Mesenchymal stem cell (in vitro differentiated cells and primary cell): Measurements from ENCODE around the gene HSD17B3.

Experiments used
- DNase-seq: peaks from one replicate; pipeline ENCODE4 v3.0.0-alpha.2; 2013
- H2AFZ ChIP-seq: one replicate; pipeline ENCODE4 v1.6.1; 2013; ENCODE audit warnings: low read depth, mild to moderate bottlenecking, control low read depth, inconsistent platforms, low read length, moderate library complexity
- H2AK5ac ChIP-seq: 2 replicates; pipeline ENCODE4 v1.6.1; 2013; ENCODE audit warnings: low read length, moderate library complexity, mild to moderate bottlenecking, inconsistent platforms; ENCODE audit not compliant: severe bottlenecking
- H2BK120ac ChIP-seq: one replicate; pipeline ENCODE4 v1.6.1; 2013; ENCODE audit warnings: low read depth, mild to moderate bottlenecking, inconsistent platforms, low read length, moderate library complexity
- H2BK12ac ChIP-seq, 2 experiments: one replicate each; pipeline ENCODE4 v1.6.1; 2013; ENCODE audit warnings: inconsistent platforms in 2 of 2, low read length in 2 of 2, mild to moderate bottlenecking in 2 of 2, moderate library complexity in 2 of 2, control low read depth in 1 of 2
- H2BK15ac ChIP-seq: one replicate; pipeline ENCODE4 v1.6.1; 2013; ENCODE audit warnings: mild to moderate bottlenecking, low read depth, inconsistent platforms; ENCODE audit not compliant: poor library complexity, severe bottlenecking
- H2BK5ac ChIP-seq: 2 replicates; pipeline ENCODE4 v1.6.1; 2013; ENCODE audit warnings: low read depth, mild to moderate bottlenecking, low read length, control low read depth, inconsistent platforms; ENCODE audit not compliant: poor library complexity, severe bottlenecking
- H3K14ac ChIP-seq, 2 experiments: one replicate each; pipeline ENCODE4 v1.6.1; 2013; ENCODE audit warnings: inconsistent platforms in 2 of 2, low read length in 2 of 2, control low read depth in 1 of 2, mild to moderate bottlenecking in 1 of 2, moderate library complexity in 1 of 2
- H3K18ac ChIP-seq, 2 experiments: one replicate each; pipeline ENCODE4 v1.6.1; 2013; ENCODE audit warnings: inconsistent platforms in 2 of 2, low read length in 2 of 2, control low read depth in 1 of 2, low read depth in 1 of 2, mild to moderate bottlenecking in 1 of 2
- H3K23ac ChIP-seq, 2 experiments: one replicate each; pipeline ENCODE4 v1.6.1; 2013; ENCODE audit warnings: inconsistent platforms in 2 of 2, low read length in 2 of 2, mild to moderate bottlenecking in 2 of 2, moderate library complexity in 2 of 2, control low read depth in 1 of 2
- H3K27ac ChIP-seq: 2 replicates; pipeline ENCODE4 v1.5.1; 2013; ENCODE audit warnings: mild to moderate bottlenecking, moderate library complexity, low read length, control low read depth, inconsistent platforms; ENCODE audit not compliant: poor library complexity, severe bottlenecking
- H3K27me3 ChIP-seq, 2 experiments: 2 replicates each; pipeline versions ENCODE4 v1.6.1 to v1.7.0; 2013; ENCODE audit warnings: low read length in 2 of 2, mild to moderate bottlenecking in 2 of 2, moderate library complexity in 2 of 2, control low read depth in 1 of 2, inconsistent platforms in 1 of 2; ENCODE audit not compliant: control insufficient read depth in 1 of 2, insufficient read depth in 1 of 2
- H3K36me3 ChIP-seq, 2 experiments: 2 replicates each; pipeline versions ENCODE4 v1.6.1 to v1.7.0; 2013; ENCODE audit warnings: low read length in 2 of 2, control low read depth in 1 of 2, inconsistent platforms in 1 of 2, low read depth in 1 of 2, mild to moderate bottlenecking in 1 of 2; ENCODE audit not compliant: insufficient read depth in 2 of 2, control insufficient read depth in 1 of 2
- H3K4ac ChIP-seq, 2 experiments: one replicate each; pipeline ENCODE4 v1.6.1; 2013; ENCODE audit warnings: inconsistent platforms in 2 of 2, low read length in 2 of 2, mild to moderate bottlenecking in 2 of 2, moderate library complexity in 2 of 2, control low read depth in 1 of 2, low read depth in 1 of 2
- H3K4me1 ChIP-seq: 2 replicates; pipeline ENCODE4 v1.6.1; 2013; ENCODE audit warnings: low read depth, low read length, control low read depth; ENCODE audit not compliant: control insufficient read depth, insufficient read depth
- H3K4me2 ChIP-seq: 2 replicates; pipeline ENCODE4 v1.6.1; 2013; ENCODE audit warnings: low read length, mild to moderate bottlenecking, inconsistent platforms; ENCODE audit not compliant: poor library complexity, severe bottlenecking
- H3K4me3 ChIP-seq, 2 experiments: 2 replicates each; pipeline versions ENCODE4 v1.5.1 to v1.7.0; 2013; ENCODE audit warnings: low read length in 2 of 2, mild to moderate bottlenecking in 2 of 2, control low read depth in 1 of 2, low read depth in 1 of 2; ENCODE audit not compliant: insufficient read depth in 1 of 2
- H3K79me1 ChIP-seq: replicated peaks from 2 replicates; pipeline ENCODE4 v1.6.1; 2013; ENCODE audit warnings: mild to moderate bottlenecking, control low read depth, low read length, inconsistent platforms; ENCODE audit not compliant: poor library complexity, severe bottlenecking
- H3K9ac ChIP-seq: 2 replicates; pipeline ENCODE4 v1.7.0; 2013; ENCODE audit warnings: mild to moderate bottlenecking, low read length, moderate library complexity
- H3K9me3 ChIP-seq: 2 replicates; pipeline ENCODE4 v1.7.0; 2013; ENCODE audit warnings: mild to moderate bottlenecking, low read length; ENCODE audit not compliant: control insufficient read depth
- H4K8ac ChIP-seq: one replicate; pipeline ENCODE4 v1.6.1; 2013; ENCODE audit warnings: inconsistent platforms, mild to moderate bottlenecking, low read length, moderate library complexity
- H4K91ac ChIP-seq: one replicate; pipeline ENCODE4 v1.6.1; 2013; ENCODE audit warnings: mild to moderate bottlenecking, low read length, inconsistent platforms
- WGBS: methylation state at CpG from one replicate; pipeline ENCODE4 v1.1.7; 2013; ENCODE audit warnings: mixed read lengths; 5-methylcytosine and 5-hydroxymethylcytosine counted together

The HSD17B3 gene

GRCh38 chr9:96209407-96210271 lies 92.3 kb downstream of the HSD17B3 start:
- Histone ChIP-seq H4K91ac (no peak overlapping the region), H3K23ac (no peak overlapping the region), H3K4me1 (no peaks in the 10 kb centered on the region), H3K27ac (no peak overlapping the region), H2AK5ac (no peak overlapping the region), H2BK12ac (no peak overlapping the region), H3K14ac (no peak overlapping the region), H3K9ac (no peak overlapping the region), H3K36me3 (no peaks in the 10 kb centered on the region), H2BK5ac (no peak overlapping the region), H3K9me3 (peaks cover 2% of the 10 kb centered on the region), H3K79me1 (no peaks in the 10 kb centered on the region), H4K8ac (no peak overlapping the region), H3K27me3 (peaks cover 5 to 15% of the 10 kb centered on the region in 2 experiments), H3K18ac (peak overlapping the region in 1 of 2 experiments; percentile 15), H2AFZ (no peak overlapping the region), H2BK15ac (no peak overlapping the region), H2BK120ac (no peak overlapping the region), H3K4ac (no peak overlapping the region), H3K4me2 (no peak overlapping the region), H3K4me3 (peak overlapping the region in 1 of 2 experiments; percentile 11)
- 75% methylated on average over 7 of the region's 7 CpGs for WGBS
- DNase-seq: peak; percentile 57

- Histone ChIP-seq H3K27ac (no peak overlapping the region), H3K4me1 (no peaks in the 10 kb centered on the region), H3K14ac (no peak overlapping the region), H2BK120ac (no peak overlapping the region), H3K18ac (no peak overlapping the region), H3K36me3 (no peaks in the 10 kb centered on the region), H2BK15ac (no peak overlapping the region), H3K23ac (no peak overlapping the region), H4K8ac (no peak overlapping the region), H2BK5ac (no peak overlapping the region), H2AFZ (no peak overlapping the region), H3K4ac (no peak overlapping the region), H3K27me3 (peaks cover 7 to 14% of the 10 kb centered on the region in 2 experiments), H2AK5ac (no peak overlapping the region), H4K91ac (no peak overlapping the region), H3K4me2 (no peak overlapping the region), H3K79me1 (no peaks in the 10 kb centered on the region), H3K9ac (no peak overlapping the region), H3K9me3 (peaks cover 3% of the 10 kb centered on the region), H3K4me3 (no peak overlapping the region), H2BK12ac (no peak overlapping the region)
- 88% methylated on average over 10 of the region's 11 CpGs for WGBS
- DNase-seq: no peak
Measured at GRCh38 chr9:96206156-96206751, 95.7 kb downstream of the HSD17B3 start.

GRCh38 chr9:96204853-96205252 lies 97.1 kb downstream of the HSD17B3 start:
- Histone ChIP-seq H3K4ac (no peak overlapping the region), H3K4me3 (no peak overlapping the region), H3K23ac (no peak overlapping the region), H4K91ac (no peak overlapping the region), H3K18ac (no peak overlapping the region), H2AK5ac (no peak overlapping the region), H4K8ac (no peak overlapping the region), H3K79me1 (no peaks in the 10 kb centered on the region), H2BK12ac (no peak overlapping the region), H3K4me1 (no peaks in the 10 kb centered on the region), H3K9ac (no peak overlapping the region), H2BK5ac (no peak overlapping the region), H3K27ac (no peak overlapping the region), H3K14ac (no peak overlapping the region), H3K36me3 (no peaks in the 10 kb centered on the region), H2AFZ (no peak overlapping the region), H2BK120ac (no peak overlapping the region), H2BK15ac (no peak overlapping the region), H3K4me2 (no peak overlapping the region), H3K9me3 (peaks cover 3% of the 10 kb centered on the region), H3K27me3 (peaks cover 7 to 13% of the 10 kb centered on the region in 2 experiments)
- no CpG with 5 or more reads among the region's 2 CpGs for WGBS
- DNase-seq: no peak

GRCh38 chr9:96203867-96204501 lies 98.0 kb downstream of the HSD17B3 start:
- Histone ChIP-seq H3K4me2 (no peak overlapping the region), H2BK15ac (no peak overlapping the region), H2AFZ (no peak overlapping the region), H3K27me3 (peaks cover 7 to 15% of the 10 kb centered on the region in 2 experiments), H2AK5ac (no peak overlapping the region), H2BK5ac (no peak overlapping the region), H3K14ac (no peak overlapping the region), H3K9me3 (peaks cover 3% of the 10 kb centered on the region), H3K4ac (no peak overlapping the region), H3K36me3 (no peaks in the 10 kb centered on the region), H3K4me1 (no peaks in the 10 kb centered on the region), H4K91ac (no peak overlapping the region), H3K18ac (no peak overlapping the region), H3K9ac (no peak overlapping the region), H3K23ac (no peak overlapping the region), H2BK120ac (no peak overlapping the region), H3K27ac (no peak overlapping the region), H4K8ac (no peak overlapping the region), H3K4me3 (no peak overlapping the region), H3K79me1 (no peaks in the 10 kb centered on the region), H2BK12ac (no peak overlapping the region)
- no peak for DNase-seq
- WGBS: 92% methylated on average over 10 of the region's 18 CpGs
